Activated CD8-positive, alpha-beta memory T cell treated with anti-CD3 and anti-CD28 coated beads, Interleukin-2, amount 50 U/mL, for 1 hour (primary cell): Measurements from ENCODE around the gene PCGF3.
"Not testable (repeated sequence)": the region's sequence is repeated elsewhere in the genome, so short reads cannot be mapped to it uniquely, and the experiment has no call there.

ENCODE experiments used
- DNase-seq: peaks from one replicate; pipeline ENCODE4 v3.0.0-alpha.2; 2020; ENCODE audit errors: extremely low read depth

The PCGF3 gene

DNA sequence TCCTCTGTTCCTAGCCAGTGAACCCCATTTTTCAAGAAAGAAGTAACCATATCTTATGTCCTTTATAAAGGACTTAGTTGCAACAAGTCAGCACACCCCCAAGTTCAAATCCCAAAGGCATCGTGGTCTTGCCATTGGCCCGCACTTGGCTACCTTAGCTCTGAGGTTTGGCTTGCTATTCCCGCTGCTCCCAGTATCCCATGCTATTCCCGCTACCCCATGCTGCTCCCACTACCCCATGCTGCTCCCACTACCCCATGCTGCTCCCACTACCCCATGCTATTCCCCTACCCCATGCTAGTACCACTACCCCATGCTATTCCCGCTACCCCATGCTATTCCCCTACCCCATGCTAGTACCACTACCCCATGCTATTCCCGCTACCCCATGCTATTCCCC lies 37.4 kb upstream of the PCGF3 start:
- DNase-seq, result not testable (repeated sequence)

DNA sequence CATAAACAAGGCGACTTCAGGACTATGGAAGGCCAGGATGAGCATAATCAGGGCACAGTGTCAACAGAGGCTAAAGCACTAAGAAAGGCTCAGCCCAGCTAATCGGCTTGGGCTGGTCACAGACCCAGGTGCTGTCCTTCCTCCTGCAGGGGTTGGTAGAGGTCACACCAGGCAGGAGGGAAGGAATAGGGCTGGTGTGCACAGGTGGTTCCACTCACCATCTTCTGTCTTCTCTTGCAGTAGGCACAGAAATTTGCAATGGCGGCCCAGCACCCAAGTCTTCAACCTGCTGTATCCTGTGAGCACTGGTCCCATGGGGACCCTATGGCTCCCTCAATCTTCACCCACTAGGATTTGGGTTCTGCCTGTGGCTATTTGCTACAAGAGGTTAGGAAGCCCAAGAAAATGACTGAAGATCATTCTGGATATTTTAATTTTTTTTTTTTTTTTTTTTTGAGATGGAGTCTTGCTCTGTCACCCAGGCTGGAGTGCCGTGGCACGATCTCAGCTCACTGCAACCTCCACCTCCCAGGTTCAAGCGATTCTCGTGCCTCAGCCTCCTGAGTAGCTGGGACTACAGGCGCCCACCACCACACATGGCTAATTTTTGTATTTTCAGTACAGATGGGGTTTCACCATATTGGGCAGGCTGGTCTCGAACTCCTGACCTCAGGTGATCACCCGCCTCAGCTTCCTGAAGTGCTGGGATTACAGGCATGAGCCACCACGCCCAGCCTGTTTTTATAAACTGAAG lies 35.6 kb upstream of the PCGF3 start:
- DNase-seq, result not testable (repeated sequence)

DNA sequence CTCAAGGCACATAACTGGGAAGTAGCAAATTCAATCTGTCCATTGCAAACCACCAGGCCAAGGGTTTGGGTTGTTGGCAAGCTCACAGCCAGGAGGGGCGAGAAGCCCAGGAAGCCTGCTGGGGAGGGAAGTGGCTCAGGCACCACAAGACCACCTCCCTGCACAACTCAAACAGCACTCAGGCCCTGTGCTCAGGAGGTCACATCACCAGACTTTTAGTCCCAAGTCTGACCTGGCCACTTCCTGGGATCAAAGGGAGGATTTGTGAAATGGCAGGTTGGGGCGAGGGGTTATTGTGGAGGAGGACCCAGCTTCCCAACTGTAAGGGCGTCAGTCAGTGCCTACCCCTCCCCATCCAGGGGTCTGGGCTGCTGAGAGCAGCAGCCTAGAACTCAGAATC lies 33.9 kb upstream of the PCGF3 start:
- DNase-seq, result no peak

DNA sequence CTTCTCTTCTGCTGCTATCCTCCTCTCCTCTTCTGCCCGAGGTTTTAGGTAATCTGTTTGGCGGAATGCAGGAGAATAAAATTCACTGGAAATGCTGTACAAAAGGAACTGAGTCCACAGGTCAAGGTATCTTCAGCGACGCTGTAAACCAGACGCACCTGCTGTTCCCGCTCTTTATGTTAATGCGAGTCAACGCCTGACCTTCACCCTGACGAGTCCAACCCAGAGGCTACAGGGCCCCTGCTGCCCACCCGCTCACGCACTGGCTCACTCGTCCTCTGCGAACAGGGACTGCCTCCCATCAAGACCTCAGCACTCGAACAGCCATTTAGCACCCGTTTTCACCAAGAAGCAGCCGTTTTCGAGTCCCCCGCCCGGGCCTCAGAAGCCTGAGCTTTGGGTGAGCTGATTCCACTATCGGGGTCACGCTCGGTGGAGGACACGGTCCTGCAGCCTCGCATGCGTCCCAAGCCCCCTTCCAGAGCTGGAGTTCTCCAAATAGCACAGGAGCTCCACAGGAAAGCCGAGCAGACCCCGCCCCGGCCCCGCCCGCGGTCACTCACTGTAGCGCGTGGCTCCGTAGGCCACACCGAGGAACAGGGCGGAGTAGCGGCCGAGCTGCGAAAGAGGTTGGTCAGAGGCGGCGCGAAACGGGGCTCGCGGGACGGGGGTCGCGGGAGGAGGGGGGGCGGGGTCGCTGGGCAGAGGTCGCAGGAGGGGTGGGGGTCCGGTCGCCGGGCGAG lies 32.1 kb upstream of the PCGF3 start:
- DNase-seq, result no peak

DNA sequence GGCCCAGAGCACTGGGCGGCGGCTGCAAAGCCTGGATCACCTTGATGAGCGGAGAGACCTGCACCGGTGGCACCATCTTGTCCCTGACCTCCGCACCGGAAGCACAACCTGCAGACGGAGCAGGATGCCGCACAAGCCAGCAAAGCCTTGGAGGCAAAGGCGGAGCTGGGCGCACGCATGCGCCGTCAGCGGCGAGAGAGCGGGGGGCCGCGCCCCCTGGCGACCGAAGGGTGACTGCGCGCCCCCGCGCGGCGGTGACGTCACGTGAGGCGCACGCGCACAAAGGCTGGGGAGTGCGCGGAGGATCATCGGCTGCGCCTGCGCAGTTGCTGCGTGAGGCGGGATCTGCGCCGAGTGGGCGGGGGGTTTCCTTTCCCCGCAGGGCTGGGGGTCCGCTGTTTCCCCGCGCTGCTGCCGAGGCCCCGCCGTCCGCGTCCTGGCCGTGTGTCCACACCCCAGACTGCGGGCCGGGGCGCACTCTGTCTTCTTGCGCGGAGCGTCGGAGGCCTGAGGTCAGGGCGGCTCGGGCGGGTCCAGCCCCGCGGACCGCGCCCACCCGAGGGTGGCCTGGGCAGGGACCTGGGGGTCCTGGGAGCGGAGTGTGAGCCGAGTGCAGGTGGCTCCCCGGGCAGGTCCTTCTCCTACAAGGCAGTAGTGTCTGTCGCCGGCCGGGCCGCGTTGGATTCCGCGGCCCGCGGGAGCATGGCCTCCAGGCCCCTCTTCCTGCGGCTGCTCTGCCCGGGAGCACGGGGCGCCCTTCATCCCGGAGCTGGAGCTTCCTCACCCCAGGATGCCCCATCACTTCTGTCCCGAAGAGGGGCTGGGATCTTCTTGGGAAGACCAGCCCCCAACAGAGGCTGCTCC lies 31.2 kb upstream of the PCGF3 start, which contains the start of the genes ATP5ME and MYL5:
TSS of gene ATP5ME (minus strand) at position 105 of the 864 bp plus-strand sequence. CDS start at position 76, 29 bp downstream.
TSS of gene MYL5 (plus strand) at position 371 of the 864 bp plus-strand sequence. CDS start 3,485 bp downstream, outside the sequence.
- DNase-seq, result peak; percentile 97

DNA sequence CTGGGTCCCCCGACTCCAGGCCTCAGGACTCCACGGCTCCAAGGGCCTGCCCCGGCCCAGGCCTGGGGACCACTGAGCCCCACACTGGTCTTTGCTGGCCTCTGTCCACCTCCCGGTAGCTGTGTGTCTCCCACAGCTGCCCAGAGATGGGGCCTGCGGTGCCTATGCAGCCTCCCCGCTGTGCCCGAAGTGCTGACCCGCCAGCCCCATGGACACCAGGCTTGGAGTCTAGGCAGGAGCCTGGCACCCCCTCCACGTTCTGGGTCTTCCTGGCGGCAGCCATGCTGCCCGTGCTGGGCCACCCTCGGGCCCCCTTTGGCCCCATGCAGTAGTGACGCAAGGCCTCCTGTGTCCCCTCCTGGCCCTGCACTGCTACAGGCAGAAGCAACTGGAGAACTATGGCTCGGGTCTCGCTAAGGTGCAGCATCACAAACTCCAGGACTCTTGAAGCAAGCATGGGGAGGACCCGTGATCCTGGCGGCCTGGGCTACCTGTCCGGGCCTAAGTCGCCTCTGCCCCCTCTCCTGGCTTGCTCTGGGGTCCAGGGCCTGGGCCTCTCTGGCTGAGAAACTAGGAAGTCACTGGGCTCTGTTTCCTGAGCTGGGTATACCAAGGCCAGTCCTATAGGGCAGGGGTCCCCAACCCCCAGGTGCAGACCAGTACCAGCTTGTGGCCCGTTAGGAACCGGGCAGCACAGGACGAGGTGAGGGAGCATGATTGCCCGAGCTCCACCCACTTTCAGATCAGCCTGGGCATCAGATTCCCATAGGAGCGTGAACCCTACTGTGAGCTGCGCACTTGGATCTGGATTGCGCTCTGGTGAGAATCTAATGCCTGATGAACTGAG lies 30.4 kb upstream of the PCGF3 start:
- no peak for DNase-seq

DNA sequence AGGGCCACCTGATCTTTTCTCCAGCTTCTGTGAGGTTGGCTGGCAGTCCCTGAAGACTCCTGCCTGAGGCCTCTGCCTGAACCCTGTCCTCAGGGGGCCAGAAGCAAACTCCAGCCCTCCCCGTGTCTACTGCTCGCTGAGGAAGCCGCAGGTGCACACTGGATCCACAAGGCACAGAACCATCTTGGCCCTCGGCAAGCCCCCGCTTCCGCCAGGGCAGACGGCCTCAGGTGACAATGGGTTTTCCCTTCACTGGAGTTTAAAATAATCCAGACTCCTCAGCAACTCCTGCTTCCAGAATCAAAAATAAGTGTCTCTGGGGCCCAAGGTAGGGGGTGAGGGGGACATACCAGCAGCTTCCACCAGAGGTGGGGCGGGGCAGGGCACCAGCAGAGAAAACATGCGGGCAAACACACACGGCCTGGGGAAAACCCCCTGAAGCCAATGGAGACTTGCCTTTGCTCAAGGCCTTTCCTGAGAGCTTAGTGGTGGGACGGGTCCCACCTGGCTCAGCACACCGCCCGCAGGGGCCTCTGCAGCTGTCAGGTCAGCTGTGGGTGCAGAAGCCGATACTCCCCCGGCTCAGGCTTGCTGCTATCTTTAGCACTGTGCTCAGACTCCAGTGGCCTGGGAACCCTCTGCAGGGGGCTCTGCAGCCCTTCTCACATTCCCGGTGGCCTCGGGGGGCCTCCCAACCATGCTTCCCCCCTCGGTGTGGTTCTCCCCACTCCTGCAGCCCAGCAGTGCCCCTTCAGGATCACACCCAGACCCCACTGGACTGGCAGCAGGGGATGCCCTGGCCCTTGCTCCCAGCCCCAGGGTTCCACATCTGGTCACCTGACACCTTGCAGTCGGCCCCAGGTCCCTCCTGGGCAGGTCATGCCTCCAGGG lies 29.4 kb upstream of the PCGF3 start:
- DNase-seq, result no peak

DNA sequence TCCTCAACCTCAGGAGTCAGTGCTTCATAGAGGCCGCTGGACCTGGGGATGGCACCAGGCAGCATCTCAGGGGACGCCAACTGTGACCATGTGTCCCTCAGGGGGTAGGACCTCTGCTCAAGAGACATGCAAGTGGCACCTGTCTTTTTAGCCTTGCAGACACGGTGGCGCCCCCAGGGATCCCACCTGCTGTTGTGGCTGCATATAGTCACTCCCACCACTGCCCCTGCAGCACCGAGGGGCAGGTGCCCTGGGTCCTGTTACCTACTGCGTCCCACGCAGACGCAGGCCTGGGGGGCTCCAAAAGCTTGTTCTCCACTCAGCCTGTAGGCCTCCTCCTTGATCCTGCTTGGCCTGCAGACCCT lies 28.8 kb upstream of the PCGF3 start:
- no peak for DNase-seq

DNA sequence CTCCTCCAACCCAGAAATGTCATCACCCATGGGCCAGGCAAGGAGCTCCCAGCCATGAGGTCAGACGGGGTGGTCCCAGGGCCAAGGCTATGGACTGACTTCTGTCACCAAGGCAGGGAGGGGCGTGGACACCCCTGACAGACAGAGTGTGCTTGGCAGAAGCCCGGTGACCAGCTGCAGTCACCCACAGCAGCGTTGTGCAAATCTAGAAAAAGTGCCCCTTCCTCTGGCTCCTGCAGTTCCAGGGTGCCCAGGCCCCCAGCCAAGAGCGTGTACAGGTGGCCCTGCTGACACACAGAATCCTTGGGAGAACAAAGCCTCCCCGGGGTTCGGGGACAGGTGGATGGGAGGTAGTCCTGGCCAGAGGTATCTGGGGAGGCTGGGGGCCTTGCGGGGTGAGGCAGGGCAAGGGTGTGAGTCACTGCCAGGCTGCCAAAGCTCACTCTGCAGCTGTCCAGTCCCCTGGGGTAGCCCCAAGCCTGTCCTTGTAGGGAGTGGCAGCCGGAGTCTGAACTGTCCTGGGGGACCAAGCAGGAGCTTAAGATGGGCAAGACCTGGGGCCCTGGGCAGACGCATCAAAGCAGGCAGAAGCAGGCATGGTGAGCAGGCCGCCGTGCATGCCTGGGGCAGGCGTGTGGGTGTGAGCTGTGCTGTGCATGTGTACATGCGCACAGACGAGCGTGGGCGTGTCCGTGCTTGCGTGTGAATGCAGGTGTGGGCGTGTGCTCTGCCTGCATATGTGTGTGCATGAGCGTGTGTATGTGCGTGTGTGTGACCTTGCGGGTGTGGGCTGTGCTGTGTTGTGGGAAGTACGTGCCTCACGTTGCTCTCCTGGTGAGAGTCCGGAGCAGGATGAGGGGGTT lies 28.0 kb upstream of the PCGF3 start:
- no peak for DNase-seq

DNA sequence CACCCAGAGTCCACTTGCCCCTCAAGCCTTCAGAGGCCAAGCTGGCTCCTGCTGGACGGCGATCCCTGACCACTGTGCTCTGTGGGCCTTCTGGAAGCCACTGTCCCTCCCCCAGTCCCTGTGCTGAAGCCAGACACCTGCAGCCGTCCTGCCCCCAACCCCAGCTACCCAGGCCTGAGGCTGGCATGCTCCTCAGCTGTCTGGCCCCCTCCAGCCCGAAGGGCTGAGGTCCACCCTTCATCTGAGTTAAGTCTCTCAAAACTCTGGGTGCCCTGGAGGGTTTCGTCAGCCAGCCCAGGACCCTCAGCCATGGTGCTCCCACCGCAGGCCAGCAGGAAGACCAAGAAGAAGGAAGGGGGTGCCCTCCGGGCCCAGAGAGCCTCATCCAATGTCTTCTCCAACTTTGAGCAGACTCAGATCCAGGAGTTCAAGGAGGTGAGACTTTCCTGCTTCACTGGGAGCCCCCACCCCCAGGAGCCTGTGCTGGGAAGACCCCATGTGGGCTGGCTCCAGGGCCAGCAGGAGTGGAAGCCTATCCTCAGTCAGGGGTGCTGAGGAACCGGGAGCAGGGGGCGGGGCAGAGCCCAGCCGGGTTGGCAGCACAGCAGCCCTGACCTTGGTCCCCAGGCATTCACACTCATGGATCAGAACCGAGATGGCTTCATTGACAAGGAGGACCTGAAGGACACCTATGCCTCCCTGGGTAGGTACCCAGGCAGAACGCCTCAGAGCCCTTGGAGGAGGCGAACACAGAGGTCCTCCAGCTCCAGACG lies 27.1 kb upstream of the PCGF3 start:
- DNase-seq, result no peak

DNA sequence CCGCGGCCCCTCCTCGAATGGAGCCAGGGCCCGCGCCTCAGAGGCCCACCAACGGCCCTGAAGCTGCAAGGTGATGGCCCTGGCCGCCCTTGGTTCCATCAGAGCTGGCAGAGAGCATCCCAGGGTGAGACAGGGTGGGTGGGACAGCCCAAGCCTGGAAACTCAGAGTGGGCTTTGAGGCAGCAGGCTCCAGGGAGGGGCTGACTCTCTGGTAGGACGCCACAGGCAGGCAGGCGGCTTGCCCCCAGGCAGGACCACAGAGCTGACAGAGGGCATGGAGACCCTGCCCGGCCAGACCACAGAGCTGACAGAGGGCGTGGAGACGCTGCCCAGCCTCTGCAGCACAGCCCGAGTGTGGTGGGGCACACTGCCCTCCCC lies 26.5 kb upstream of the PCGF3 start:
- DNase-seq, result no peak

DNA sequence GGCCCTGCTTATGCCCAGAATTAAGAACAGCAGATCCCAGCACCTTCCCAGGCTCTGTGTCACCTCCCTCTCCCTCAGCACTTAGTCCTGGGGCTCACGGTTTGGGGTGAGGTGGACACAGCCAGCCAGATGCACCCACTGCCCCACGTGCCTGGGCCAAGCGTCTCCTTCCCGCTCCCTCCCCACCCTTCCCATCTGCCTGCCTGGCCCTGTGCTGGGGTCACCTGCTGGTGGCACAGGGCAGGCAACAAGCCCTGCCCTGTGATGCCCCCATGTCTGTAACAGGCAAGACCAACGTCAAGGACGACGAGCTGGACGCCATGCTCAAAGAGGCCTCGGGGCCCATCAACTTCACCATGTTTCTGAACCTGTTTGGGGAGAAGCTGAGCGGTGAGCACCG lies 26.0 kb upstream of the PCGF3 start:
- DNase-seq, result no peak

DNA sequence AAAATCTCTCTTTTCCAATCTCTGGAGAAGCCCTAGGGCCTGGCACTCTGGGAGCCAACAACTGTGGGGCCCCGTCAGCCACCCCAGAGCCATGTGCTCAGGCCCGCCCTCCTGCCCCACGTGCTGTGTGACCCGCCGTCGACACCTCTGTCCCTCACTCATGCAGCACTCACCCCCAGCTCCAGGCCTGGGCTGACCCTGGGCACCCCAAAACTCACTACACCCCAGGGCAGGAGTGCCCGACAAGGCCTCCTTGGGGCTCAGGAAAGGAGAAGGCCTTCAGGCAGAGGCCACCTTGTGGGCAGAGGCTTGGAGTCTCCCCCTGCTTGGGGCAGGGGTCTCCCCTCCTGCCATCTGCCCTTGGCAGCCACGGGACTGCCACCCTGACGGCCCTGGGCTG lies 25.5 kb upstream of the PCGF3 start:
- no peak for DNase-seq

DNA sequence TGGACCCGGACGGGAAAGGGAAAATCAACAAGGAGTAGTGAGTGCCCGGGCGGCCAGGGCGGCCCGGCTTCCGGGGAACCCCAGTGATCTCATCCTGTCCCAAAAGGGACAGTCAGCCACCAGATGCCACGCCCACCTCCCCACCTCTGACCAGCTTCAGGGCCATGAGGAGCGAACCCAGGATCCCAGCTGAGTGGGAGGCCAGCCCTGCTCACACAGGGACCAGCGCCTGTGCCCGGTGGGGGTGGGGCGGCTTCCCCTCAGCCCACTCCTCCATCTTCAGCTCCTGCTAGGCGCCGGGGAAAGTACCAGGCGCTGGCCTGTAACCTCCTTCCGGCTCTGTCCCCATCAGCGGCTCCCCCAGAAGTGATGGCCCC lies 25.1 kb upstream of the PCGF3 start:
- no peak for DNase-seq

DNA sequence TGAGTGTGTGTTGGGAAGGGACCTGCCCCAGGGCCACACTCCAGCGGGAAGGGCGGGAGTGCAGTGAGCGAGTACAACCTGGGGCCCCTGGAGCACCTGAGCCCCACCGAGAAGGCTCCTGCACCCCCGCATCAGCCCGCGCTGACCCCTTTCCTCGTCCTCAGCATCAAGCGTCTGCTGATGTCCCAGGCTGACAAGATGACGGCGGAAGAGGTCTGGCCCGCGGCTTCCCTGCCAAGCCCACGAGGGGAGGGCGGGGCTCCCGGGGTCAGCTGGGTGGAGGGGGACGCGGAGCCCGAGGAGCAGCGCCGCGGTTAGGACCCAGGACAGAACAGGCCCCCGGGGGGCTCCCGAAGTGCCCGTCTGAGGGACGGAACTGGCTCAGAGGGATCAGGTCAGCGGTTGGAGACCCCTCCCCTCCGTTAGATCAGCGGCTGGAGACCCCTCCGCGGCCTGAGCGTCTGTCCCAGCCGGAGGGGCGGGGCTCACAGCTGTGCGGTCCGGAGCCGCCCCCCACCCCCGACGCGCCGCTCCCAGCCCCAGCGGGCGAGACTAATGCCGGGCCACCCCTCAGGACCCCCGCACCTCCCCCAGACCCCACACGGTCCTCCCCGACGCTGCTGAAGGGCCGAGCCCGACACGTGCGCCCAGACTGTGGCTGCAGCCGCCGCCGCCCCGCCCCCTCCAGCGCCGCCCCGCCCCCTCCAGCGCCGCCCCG lies 24.5 kb upstream of the PCGF3 start:
- no peak for DNase-seq

DNA sequence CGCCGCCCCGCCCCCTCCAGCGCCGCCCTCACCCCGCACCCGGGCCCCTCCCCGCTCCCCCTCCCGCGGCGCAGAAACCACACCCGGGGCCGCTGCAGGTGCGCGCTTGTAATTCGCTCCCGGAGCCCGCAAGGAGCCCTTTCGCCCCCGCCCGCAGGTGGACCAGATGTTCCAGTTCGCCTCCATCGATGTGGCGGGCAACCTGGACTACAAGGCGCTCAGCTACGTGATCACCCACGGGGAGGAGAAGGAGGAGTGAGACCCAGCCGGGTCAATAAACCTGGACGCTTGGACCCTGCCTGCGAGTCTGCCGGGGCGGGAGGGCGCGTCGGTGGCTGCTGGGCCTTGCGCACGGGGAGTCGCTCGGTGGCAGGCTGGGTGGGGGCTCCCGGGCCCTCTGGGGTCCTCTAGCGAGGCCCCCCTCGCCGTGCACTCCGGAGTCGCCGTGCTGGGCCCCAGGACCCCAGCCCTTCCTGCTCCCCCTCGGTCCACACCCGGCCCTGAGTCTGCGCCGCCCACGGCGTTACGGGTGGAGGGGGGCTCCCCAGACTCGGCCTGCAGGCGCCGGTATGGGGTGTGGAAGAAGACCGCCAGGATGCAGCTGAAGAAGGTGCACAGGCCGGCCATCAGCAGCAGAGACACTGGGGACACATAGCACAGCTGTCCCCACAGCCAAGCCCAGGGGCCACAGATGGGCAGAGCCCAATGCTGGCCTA lies 23.7 kb upstream of the PCGF3 start:
- DNase-seq, result no peak

DNA sequence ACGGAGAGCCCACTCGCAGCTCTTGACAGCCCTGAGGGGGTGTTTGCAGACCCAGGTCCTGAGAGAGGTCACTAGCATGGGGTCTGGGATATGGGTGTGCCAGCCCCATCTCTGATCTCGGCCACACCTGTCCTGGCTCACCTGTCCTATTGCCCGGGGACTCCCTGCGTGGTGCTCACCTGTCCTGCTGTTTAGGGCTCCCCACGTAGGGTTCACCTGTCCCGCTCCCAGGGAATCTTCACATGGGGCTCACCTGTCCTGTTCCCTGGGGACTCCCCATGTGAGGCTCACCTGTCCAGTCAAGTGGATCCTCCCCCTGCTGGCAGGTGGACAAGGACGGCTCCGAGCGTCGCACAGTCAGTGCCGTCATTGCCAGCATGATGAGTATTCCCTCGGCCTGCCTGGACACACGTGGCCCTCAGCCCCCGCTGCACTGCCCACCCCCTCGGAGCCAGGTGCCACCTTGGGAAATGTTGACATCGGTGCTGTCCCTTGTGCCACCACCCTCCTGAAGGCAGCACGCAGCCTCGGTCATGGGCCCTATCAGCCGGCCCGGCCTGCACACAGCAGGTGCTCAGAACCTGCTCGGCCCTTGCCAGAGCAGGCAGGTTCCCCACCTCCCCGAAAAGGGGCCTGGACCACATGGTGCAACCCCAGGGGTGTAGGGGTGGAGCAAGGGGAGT lies 23.0 kb upstream of the PCGF3 start:
- no peak for DNase-seq
